NOMO-1 (cell line): ENCODE measurements around the gene TRMT11.

Experiments
- DNase-seq, 2 experiments: peaks; one replicate each; lab custom pipeline; 2025; ENCODE audit not compliant: unreplicated experiment in 2 of 2; lab: John Stamatoyannopoulos, UW

TRMT11 gene

GRCh38 chr6:126071000-126071647 is 84.8 kb downstream of the TRMT11 start:
- DNase-seq, result no peak

GRCh38 chr6:126072172-126072571 is 85.8 kb downstream of the TRMT11 start:
- DNase-seq, result no peak

- no peak for DNase-seq
These were observed 86.5 kb downstream of the TRMT11 start for GRCh38 chr6:126072834-126073233.

- no peak for DNase-seq
These were observed 89.2 kb downstream of the TRMT11 start for GRCh38 chr6:126075335-126076071.

GRCh38 chr6:126076992-126077664 is 90.8 kb downstream of the TRMT11 start:
- DNase-seq, result no peak

GRCh38 chr6:126077810-126078776 is 91.8 kb downstream of the TRMT11 start:
- no peak for DNase-seq

- no peak for DNase-seq
These were observed 97.5 kb downstream of the TRMT11 start for GRCh38 chr6:126083875-126084274.

GRCh38 chr6:126086560-126086959 is 100.2 kb downstream of the TRMT11 start:
- DNase-seq, result peak in 1 of 2 experiments; percentile 77
